Keratinocyte (primary cell): ENCODE data around the gene FZD2. TPM values are rescaled to one million over a fixed set of nuclear protein-coding genes. Genes with fewer than 3 reads are reported as not detected.

Experiments
- DNase-seq: peaks from one replicate; pipeline ENCODE4 v3.0.0-alpha.2; 2011; ENCODE audit warnings: low read depth, missing footprints, low spot score
- FAIRE-seq: peaks from 2 replicates; lab custom pipeline; 2011; peaks lifted over from hg19 to GRCh38; lab: Jason Lieb, UNC
- H2AFZ ChIP-seq: 2 replicates; pipeline ENCODE4 v1.6.0; 2012; ENCODE audit warnings: low read length, control low read depth, inconsistent platforms; ENCODE audit not compliant: control insufficient read depth
- H3K27ac ChIP-seq: 2 replicates; pipeline ENCODE4 v1.5.1; 2011; ENCODE audit warnings: low read length; ENCODE audit not compliant: control insufficient read depth, insufficient read depth
- H3K27me3 ChIP-seq: 3 replicates; pipeline ENCODE4 v1.6.0; 2011; ENCODE audit warnings: low read length; ENCODE audit not compliant: control insufficient read depth, insufficient read depth; ENCODE audit errors: extremely low read depth
- H3K36me3 ChIP-seq, 2 experiments: 2 replicates in 1 of 2; 3 replicates in 1 of 2; pipeline ENCODE4 v1.5.1; 2011; ENCODE audit warnings: low read length in 2 of 2, mild to moderate bottlenecking in 1 of 2; ENCODE audit not compliant: control insufficient read depth in 2 of 2, insufficient read depth in 2 of 2; ENCODE audit errors: extremely low read depth in 1 of 2
- H3K4me1 ChIP-seq: 3 replicates; pipeline ENCODE4 v1.5.1; 2011; ENCODE audit warnings: low read length; ENCODE audit not compliant: control insufficient read depth, insufficient read depth; ENCODE audit errors: extremely low read depth
- H3K4me2 ChIP-seq: 3 replicates; pipeline ENCODE4 v1.6.0; 2011; ENCODE audit warnings: low read depth, low read length; ENCODE audit not compliant: control insufficient read depth, insufficient read depth; ENCODE audit errors: extremely low read depth
- H3K4me3 ChIP-seq, 3 experiments: fragments of 200-600 bp in 1 of 3; sonication (generic) in 1 of 3; 2 replicates in 2 of 3; 3 replicates in 1 of 3; pipeline ENCODE4 v1.5.1; 2011 to 2016; ENCODE audit warnings: low read length in 3 of 3, mild to moderate bottlenecking in 3 of 3, control low read depth in 2 of 3, inconsistent platforms in 1 of 3, low read depth in 1 of 3, mixed read lengths in 1 of 3, mixed run types in 1 of 3, moderate library complexity in 1 of 3; ENCODE audit not compliant: control insufficient read depth in 2 of 3, insufficient read depth in 2 of 3; ENCODE audit errors: extremely low read depth in 1 of 3
- H3K79me2 ChIP-seq: 2 replicates; pipeline ENCODE4 v1.6.0; 2012; ENCODE audit warnings: low read length; ENCODE audit not compliant: control insufficient read depth, insufficient read depth
- H3K9ac ChIP-seq: 3 replicates; pipeline ENCODE4 v1.6.0; 2011; ENCODE audit warnings: low read length; ENCODE audit not compliant: control insufficient read depth, insufficient read depth; ENCODE audit errors: extremely low read depth
- H3K9me1 ChIP-seq: 3 replicates; pipeline ENCODE4 v1.6.0; 2011; ENCODE audit warnings: low read length; ENCODE audit not compliant: control insufficient read depth, insufficient read depth; ENCODE audit errors: extremely low read depth
- H3K9me3 ChIP-seq: 2 replicates; pipeline ENCODE4 v1.5.1; 2012; ENCODE audit warnings: low read depth, low read length; ENCODE audit not compliant: control insufficient read depth
- H4K20me1 ChIP-seq: 3 replicates; pipeline ENCODE4 v1.6.0; 2011; ENCODE audit warnings: low read length; ENCODE audit not compliant: control insufficient read depth, insufficient read depth; ENCODE audit errors: extremely low read depth
- EZH2 ChIP-seq: IDR thresholded peaks from one replicate; pipeline ENCODE4 v1.6.1; 2012; ENCODE audit warnings: inconsistent platforms, mild to moderate bottlenecking, low read length, moderate library complexity
- dilution Hi-C: fragments of 300-500 bp; cut with MboI; formaldehyde crosslinking; loops from one replicate; pipeline ENCODE4 v1.7.0; 2020; ENCODE audit warnings: low sequenced_read_pairs; ENCODE audit not compliant: extremely low pct_ligation_motif_present
- polyA plus RNA-seq, 5 experiments: library from polyadenylated mRNA; depleted of rRNA in 3 of 5; stranded (reverse) in 3 of 5; stranded (forward) in 1 of 5; unstranded in 1 of 5; fragments of >200 nt; gene quantifications; 1 replicate in 1 of 5; 2 replicates in 3 of 5; 3 replicates in 1 of 5; pipeline versions ENCODE4 v1.2.1 to v1.2.3, GENCODE V29; 2011 to 2012; ENCODE audit warnings: missing spikeins in 2 of 5, low read depth in 1 of 5, low replicate concordance in 1 of 5
- TF ChIP-seq, protein P1 (sequence below), 3 experiments: IDR thresholded peaks in 1 of 3; conservative IDR thresholded peaks in 1 of 3; optimal IDR thresholded peaks in 1 of 3; 2 replicates in 2 of 3; 3 replicates in 1 of 3; pipeline versions ENCODE3 to v1.5.1; 2011; ENCODE audit warnings: low read length in 3 of 3, mild to moderate bottlenecking in 3 of 3, moderate library complexity in 2 of 3, control low read depth in 1 of 3, inconsistent platforms in 1 of 3; ENCODE audit not compliant: insufficient read depth in 2 of 3; ENCODE audit errors: extremely low read depth in 1 of 3

Gene FZD2
- polyA plus RNA-seq, 1 donor (not counting 4 experiments of a cell fraction or from before 2014, with no cell fraction given): 2.6 TPM

DNA sequence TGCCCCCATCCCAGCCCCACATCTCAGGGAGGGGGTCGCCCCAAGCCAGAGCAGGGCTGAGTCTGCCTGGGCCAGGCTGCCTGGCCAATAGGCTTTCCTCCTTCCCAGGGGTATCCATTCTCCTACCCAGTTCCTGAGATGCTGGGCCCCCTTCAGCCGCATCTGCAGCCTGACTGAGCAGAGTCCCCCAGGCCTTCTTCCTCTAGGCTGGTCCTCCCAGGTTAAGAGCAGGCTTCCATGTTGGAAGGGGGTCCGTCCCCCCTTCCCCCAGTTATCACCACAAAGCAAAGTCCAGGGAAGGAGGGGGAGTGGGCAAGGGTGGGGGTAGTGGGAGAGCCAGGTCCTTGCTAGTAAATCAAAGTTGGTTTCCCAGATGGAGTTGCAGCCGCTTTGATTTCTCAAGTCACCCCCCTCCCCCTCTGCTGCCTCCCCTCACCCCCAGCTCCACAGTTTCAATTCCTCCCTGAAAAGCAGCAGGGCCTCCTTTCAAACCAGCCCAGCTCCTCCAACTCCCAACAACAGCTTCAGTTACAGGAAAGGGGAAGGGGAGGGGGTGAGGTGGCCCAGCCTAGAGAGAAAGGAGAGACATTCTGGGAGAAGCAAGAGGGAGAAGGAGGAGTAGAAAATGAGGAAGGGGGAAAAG lies 9.5 kb upstream of the FZD2 start:
- Histone ChIP-seq H2AFZ (no peak overlapping the region), H4K20me1 (no peaks in the 10 kb centered on the region), H3K4me2 (peak overlapping the region; percentile 75), H3K27me3 (no peaks in the 10 kb centered on the region), H3K9me1 (no peaks in the 10 kb centered on the region), H3K9me3 (no peaks in the 10 kb centered on the region), H3K4me3 (no peak overlapping the region), H3K36me3 (no peaks in the 10 kb centered on the region), H3K79me2 (no peaks in the 10 kb centered on the region), H3K9ac (peak overlapping the region; percentile 51), H3K27ac (peak overlapping the region; percentile 89), H3K4me1 (peaks cover 48% of the 10 kb centered on the region)
- FAIRE-seq: no peak
- TF ChIP-seq, protein P1, sequence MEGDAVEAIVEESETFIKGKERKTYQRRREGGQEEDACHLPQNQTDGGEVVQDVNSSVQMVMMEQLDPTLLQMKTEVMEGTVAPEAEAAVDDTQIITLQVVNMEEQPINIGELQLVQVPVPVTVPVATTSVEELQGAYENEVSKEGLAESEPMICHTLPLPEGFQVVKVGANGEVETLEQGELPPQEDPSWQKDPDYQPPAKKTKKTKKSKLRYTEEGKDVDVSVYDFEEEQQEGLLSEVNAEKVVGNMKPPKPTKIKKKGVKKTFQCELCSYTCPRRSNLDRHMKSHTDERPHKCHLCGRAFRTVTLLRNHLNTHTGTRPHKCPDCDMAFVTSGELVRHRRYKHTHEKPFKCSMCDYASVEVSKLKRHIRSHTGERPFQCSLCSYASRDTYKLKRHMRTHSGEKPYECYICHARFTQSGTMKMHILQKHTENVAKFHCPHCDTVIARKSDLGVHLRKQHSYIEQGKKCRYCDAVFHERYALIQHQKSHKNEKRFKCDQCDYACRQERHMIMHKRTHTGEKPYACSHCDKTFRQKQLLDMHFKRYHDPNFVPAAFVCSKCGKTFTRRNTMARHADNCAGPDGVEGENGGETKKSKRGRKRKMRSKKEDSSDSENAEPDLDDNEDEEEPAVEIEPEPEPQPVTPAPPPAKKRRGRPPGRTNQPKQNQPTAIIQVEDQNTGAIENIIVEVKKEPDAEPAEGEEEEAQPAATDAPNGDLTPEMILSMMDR (optimal IDR thresholded peaks at IDR 0.05 in 1 of 3, IDR thresholded peaks at IDR 0.05 in 1 of 3, conservative IDR thresholded peaks at IDR 0.05 in 1 of 3; ENCODE audit: extremely low read depth in 1 of 3, insufficient read depth in 2 of 3, low read length in 3 of 3): no peak
- no peak for TF ChIP-seq EZH2
- dilution Hi-C loops: no loop called here
- DNase-seq: no peak

DNA sequence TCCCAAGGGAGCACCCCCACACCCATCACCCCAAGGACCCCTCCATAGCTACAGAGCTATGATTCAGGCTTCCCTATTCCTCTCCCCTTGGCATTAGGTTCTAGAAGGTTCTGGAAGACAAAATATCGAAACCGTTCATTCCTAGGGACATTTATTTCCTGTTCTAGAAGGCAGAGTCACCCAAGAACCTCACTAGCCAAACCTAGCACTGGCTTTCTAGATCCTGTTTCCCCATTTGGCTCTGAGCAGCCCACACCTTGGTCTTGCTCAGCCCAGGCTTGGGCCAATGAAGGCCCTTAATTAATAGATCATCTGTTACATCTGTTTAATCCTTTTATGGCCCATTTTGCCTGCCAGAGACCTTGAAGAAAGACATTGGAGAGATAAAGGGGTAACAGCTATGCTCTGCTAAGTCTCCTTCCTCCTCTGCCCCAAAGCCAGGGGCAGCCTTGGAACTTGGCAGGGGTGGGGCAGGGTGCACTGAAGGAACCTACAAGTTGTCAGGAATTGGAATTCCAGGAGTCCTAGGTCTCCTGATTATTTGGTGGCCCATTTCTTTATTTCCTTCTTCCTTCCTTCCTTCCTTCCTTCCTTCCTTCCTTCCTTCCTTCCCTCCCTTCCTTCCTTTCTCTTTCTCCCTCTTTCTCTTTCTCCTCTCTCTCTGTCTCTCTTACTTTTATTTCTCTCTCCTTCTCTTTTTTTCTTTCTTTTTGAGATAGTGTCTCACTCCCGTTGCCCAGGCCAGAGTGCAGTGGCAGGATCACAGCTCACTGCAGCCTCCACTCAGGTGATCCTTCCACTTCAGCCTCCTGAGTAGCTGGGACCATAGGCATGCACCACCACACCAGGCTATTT lies 8.7 kb upstream of the FZD2 start:
- Histone ChIP-seq H3K4me2 (no peak overlapping the region), H3K27ac (no peak overlapping the region), H3K9me1 (no peaks in the 10 kb centered on the region), H3K36me3 (no peaks in the 10 kb centered on the region), H3K9ac (no peak overlapping the region), H3K4me1 (peaks cover 40% of the 10 kb centered on the region), H3K79me2 (no peaks in the 10 kb centered on the region), H2AFZ (no peak overlapping the region), H3K4me3 (no peak overlapping the region), H3K27me3 (no peaks in the 10 kb centered on the region), H4K20me1 (no peaks in the 10 kb centered on the region), H3K9me3 (no peaks in the 10 kb centered on the region)
- FAIRE-seq: peak; percentile 5
- dilution Hi-C loops: no loop called here
- TF ChIP-seq, protein P1 (optimal IDR thresholded peaks at IDR 0.05 in 1 of 3, IDR thresholded peaks at IDR 0.05 in 1 of 3, conservative IDR thresholded peaks at IDR 0.05 in 1 of 3; ENCODE audit: extremely low read depth in 1 of 3, insufficient read depth in 2 of 3, low read length in 3 of 3): no peak
- TF ChIP-seq EZH2: no peak
- no peak for DNase-seq
